Stimulated activated CD4-positive, alpha-beta T cell treated with anti-CD3 and anti-CD28 coated beads, Interleukin-15, amount 100 ng/mL, for 48 hours (primary cell): ENCODE measurements around the gene CPLANE1.

ENCODE experiments used
- DNase-seq, 2 donors: peaks; one replicate each; pipeline ENCODE4 v3.0.0-alpha.2; 2020; ENCODE audit warnings: low read depth in 2 of 2

CPLANE1 gene

GRCh38 chr5:37064442-37064841 is 184.7 kb downstream of the CPLANE1 start:
- DNase-seq, result no peak

- DNase-seq, result no peak
Measured at GRCh38 chr5:37063739-37064138, 185.4 kb downstream of the CPLANE1 start.

GRCh38 chr5:37060030-37060429 is 189.1 kb downstream of the CPLANE1 start:
- DNase-seq, result no peak

GRCh38 chr5:37056762-37057161 is 192.4 kb downstream of the CPLANE1 start:
- no peak for DNase-seq
